ENCODE results near the gene C17orf113. TPM values are rescaled to one million over a fixed set of nuclear protein-coding genes. Genes with fewer than 3 reads are reported as not detected.

The C17orf113 gene
- total RNA-seq, 3 donors from 2014 or later (not counting 1 experiment from before 2014, with no cell fraction given) = 0.25 to 0.28 (median 0.26) TPM

DNA sequence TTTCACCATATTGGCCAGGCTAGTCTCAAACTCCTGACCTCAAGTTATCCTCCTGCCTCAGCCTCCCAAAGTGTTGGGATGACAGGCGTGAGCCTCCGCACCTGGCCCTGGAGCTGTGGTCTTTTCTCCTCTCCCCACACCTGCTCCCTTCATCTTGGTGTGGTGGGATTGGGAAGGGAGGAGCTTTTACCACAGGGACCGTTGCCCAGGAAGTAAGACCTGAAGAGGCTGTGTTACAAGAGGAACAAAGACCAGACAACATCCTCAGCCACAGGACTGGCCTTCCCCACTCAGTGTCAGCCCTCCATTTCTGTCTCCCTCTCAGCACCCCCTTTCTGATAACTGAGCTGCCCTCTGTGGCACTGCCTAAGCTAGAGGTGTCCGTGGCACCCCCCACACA, 9.4 kb upstream of the C17orf113 start:
- no peak for ATAC-seq
- Mint-ChIP-seq H3K4me1 (peaks cover 5 to 12% of the 10 kb centered on the region in 2 donors), H3K27ac (no peak overlapping the region), H3K9me3 (no peaks in the 10 kb centered on the region), H3K27me3 (ENCODE audit: low read depth in 2 of 2) (peaks cover 4 to 6% of the 10 kb centered on the region in 2 donors), H3K4me3 (no peak overlapping the region), H3K36me3 (no peaks in the 10 kb centered on the region)
- H3K27ac ChIP-seq (ENCODE audit: low read length) = no peak overlapping the region
- no peaks in the 10 kb centered on the region for H3K9me3 ChIP-seq (ENCODE audit: control insufficient read depth, insufficient read depth, low read length)
- H3K4me1 ChIP-seq (ENCODE audit: control insufficient read depth, insufficient read depth, low read length) = peaks cover 10% of the 10 kb centered on the region
- intact Hi-C loops (cut with micrococcal nuclease) = no loop called here
- no peak overlapping the region for H3K4me3 ChIP-seq (ENCODE audit: low read length)
- H3K27me3 ChIP-seq (ENCODE audit: control insufficient read depth, insufficient read depth, low read length) = peaks cover 3% of the 10 kb centered on the region
- no peaks in the 10 kb centered on the region for H3K36me3 ChIP-seq (ENCODE audit: control insufficient read depth, insufficient read depth, low read length)
- TF ChIP-seq, protein P1, sequence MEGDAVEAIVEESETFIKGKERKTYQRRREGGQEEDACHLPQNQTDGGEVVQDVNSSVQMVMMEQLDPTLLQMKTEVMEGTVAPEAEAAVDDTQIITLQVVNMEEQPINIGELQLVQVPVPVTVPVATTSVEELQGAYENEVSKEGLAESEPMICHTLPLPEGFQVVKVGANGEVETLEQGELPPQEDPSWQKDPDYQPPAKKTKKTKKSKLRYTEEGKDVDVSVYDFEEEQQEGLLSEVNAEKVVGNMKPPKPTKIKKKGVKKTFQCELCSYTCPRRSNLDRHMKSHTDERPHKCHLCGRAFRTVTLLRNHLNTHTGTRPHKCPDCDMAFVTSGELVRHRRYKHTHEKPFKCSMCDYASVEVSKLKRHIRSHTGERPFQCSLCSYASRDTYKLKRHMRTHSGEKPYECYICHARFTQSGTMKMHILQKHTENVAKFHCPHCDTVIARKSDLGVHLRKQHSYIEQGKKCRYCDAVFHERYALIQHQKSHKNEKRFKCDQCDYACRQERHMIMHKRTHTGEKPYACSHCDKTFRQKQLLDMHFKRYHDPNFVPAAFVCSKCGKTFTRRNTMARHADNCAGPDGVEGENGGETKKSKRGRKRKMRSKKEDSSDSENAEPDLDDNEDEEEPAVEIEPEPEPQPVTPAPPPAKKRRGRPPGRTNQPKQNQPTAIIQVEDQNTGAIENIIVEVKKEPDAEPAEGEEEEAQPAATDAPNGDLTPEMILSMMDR (IDR thresholded peaks at IDR 0.05) = no peak
- DNase-seq = no peak
- 65% methylated on average over 3 of the region's 4 CpGs for WGBS (ENCODE audit: insufficient coverage)

DNA sequence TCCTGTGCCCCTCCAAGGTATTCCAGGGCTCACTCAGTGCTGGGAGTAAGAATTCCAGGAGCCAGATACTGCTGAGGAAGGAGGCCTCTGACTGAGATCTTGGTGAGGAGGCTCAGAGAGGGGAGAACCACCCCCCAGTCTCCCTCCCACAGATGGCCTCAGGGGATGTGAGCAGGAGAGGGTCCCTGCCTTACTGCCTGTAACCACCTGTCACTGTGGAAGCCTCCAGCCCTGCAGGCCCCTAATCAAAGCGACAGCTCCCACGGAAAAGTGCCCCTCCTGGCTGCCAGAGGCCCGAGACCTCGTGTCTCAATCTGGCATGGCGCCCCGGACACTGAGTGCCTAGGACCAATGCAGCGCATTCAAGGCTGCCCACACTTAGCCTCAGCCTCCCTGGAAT, 7.7 kb upstream of the C17orf113 start:
- ATAC-seq (no peak), DNase-seq (no peak)
- 86% methylated on average over 7 of the region's 7 CpGs for WGBS (ENCODE audit: insufficient coverage)
- no peak overlapping the region for H3K27ac Mint-ChIP-seq
- Histone ChIP-seq H3K4me1 (ENCODE audit: control insufficient read depth, insufficient read depth, low read length) (no peaks in the 10 kb centered on the region), H3K27ac (ENCODE audit: low read length) (no peak overlapping the region), H3K9me3 (ENCODE audit: control insufficient read depth, insufficient read depth, low read length) (no peaks in the 10 kb centered on the region), H3K27me3 (ENCODE audit: control insufficient read depth, insufficient read depth, low read length) (peaks cover 5% of the 10 kb centered on the region), H3K4me3 (ENCODE audit: low read length) (no peak overlapping the region), H3K36me3 (ENCODE audit: control insufficient read depth, insufficient read depth, low read length) (no peaks in the 10 kb centered on the region)
- H3K36me3 Mint-ChIP-seq = no peaks in the 10 kb centered on the region
- intact Hi-C loops (cut with micrococcal nuclease) = no loop called here
- no peaks in the 10 kb centered on the region for H3K4me1 Mint-ChIP-seq
- TF ChIP-seq, protein P1 (IDR thresholded peaks at IDR 0.05) = no peak
- H3K27me3 Mint-ChIP-seq (ENCODE audit: low read depth in 2 of 2) = peaks cover 0 to 6% of the 10 kb centered on the region in 2 donors
- no peaks in the 10 kb centered on the region for H3K9me3 Mint-ChIP-seq
- H3K4me3 Mint-ChIP-seq = no peak overlapping the region

DNA sequence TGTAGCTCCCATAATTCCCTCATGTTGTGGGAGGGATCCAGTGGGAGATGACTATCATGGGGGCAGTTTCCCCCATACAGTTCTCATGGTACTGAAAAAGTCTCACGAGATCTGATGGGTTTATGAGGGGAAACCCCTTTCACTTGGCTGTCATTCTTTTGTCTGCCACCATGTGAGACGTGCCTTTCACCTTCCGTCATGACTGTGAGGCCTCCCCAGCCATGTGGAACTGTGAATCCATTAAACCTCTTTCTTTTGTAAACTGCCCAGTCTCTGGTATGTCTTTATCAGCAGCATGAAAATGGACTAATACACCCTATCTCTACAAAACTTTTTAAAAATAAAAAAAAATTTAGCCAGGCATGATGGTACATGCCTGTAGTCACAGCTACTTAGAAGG, 6.2 kb upstream of the C17orf113 start:
- H3K9me3 ChIP-seq (ENCODE audit: control insufficient read depth, insufficient read depth, low read length) = no peaks in the 10 kb centered on the region
- no peaks in the 10 kb centered on the region for H3K36me3 ChIP-seq (ENCODE audit: control insufficient read depth, insufficient read depth, low read length)
- TF ChIP-seq, protein P1 (IDR thresholded peaks at IDR 0.05) = no peak
- Mint-ChIP-seq H3K9me3 (no peaks in the 10 kb centered on the region), H3K27me3 (ENCODE audit: low read depth in 2 of 2) (peaks cover 4 to 12% of the 10 kb centered on the region in 2 donors), H3K36me3 (no peaks in the 10 kb centered on the region), H3K27ac (no peak overlapping the region), H3K4me3 (no peak overlapping the region), H3K4me1 (no peaks in the 10 kb centered on the region)
- WGBS (ENCODE audit: insufficient coverage) = 64% methylated on average over 3 of the region's 3 CpGs
- intact Hi-C loops (cut with micrococcal nuclease) = no loop called here
- no peak overlapping the region for H3K27ac ChIP-seq (ENCODE audit: low read length)
- H3K4me1 ChIP-seq (ENCODE audit: control insufficient read depth, insufficient read depth, low read length) = no peaks in the 10 kb centered on the region
- peaks cover 7% of the 10 kb centered on the region for H3K27me3 ChIP-seq (ENCODE audit: control insufficient read depth, insufficient read depth, low read length)
- ATAC-seq (no peak), DNase-seq (no peak)
- H3K4me3 ChIP-seq (ENCODE audit: low read length) = no peak overlapping the region

DNA sequence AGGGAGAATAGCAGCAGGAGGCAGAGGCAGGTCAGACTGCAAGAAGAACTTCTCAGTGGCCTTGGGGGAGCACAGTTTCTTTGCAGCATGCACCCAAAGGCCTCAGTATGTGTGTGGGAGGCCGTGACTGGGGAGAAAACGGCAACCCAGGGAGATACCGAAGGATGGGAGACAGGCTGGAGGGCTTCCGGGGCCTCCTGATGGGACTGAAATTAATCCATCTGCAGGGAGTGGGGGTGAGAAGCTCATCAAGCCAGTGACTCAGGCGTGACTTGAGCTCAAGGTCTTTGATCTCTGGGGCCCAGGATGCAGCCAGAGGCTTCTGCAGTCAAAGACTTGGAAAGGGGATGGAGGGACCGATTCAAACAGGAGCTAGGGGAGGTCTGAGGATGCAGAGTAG, 5.1 kb upstream of the C17orf113 start:
- Histone ChIP-seq H3K4me3 (ENCODE audit: low read length) (no peak overlapping the region), H3K27ac (ENCODE audit: low read length) (no peak overlapping the region), H3K4me1 (ENCODE audit: control insufficient read depth, insufficient read depth, low read length) (peaks cover 5% of the 10 kb centered on the region), H3K9me3 (ENCODE audit: control insufficient read depth, insufficient read depth, low read length) (no peaks in the 10 kb centered on the region), H3K27me3 (ENCODE audit: control insufficient read depth, insufficient read depth, low read length) (peaks cover 7% of the 10 kb centered on the region), H3K36me3 (ENCODE audit: control insufficient read depth, insufficient read depth, low read length) (no peaks in the 10 kb centered on the region)
- H3K4me1 Mint-ChIP-seq = peaks cover 5 to 8% of the 10 kb centered on the region in 2 donors
- intact Hi-C loops (cut with micrococcal nuclease) = no loop called here
- 89% methylated on average over 6 of the region's 6 CpGs for WGBS (ENCODE audit: insufficient coverage)
- no peaks in the 10 kb centered on the region for H3K36me3 Mint-ChIP-seq
- peaks cover 15 to 19% of the 10 kb centered on the region in 2 donors for H3K27me3 Mint-ChIP-seq (ENCODE audit: low read depth in 2 of 2)
- no peak overlapping the region for H3K27ac Mint-ChIP-seq
- H3K9me3 Mint-ChIP-seq = no peaks in the 10 kb centered on the region
- TF ChIP-seq, protein P1 (IDR thresholded peaks at IDR 0.05) = no peak
- no peak overlapping the region for H3K4me3 Mint-ChIP-seq
- no peak for DNase-seq
- ATAC-seq = no peak

All from natural killer cell (primary cell).